Left lung (tissue), 10 donors: ENCODE data around the gene PBRM1. TPM values are rescaled to one million over a fixed set of nuclear protein-coding genes. Genes with fewer than 3 reads are reported as not detected.
A peak's percentile ranks its signal among the peaks of the same experiment; 100 is the strongest.

Experiments used
- ATAC-seq: fragments of 200-7000 bp; cut with Tn5 transposase; one replicate; pipeline ENCODE4 v1.9.1; 2020; ENCODE audit warnings: moderate library complexity
- DNase-seq, 4 donors: peaks; one replicate each; pipeline ENCODE4 v3.0.0-alpha.2; 2013 to 2020
- H3K27ac ChIP-seq, 2 donors: fragments of 200-600 bp; sonication (generic) in 1 of 2; one replicate each; pipeline versions ENCODE4 v1.5.0 to v1.8.0; 2020 to 2021
- H3K27me3 ChIP-seq, 2 donors: fragments of 200-600 bp; sonication (generic) in 1 of 2; one replicate each; pipeline versions ENCODE4 v1.5.0 to v1.8.0; 2020 to 2021
- H3K36me3 ChIP-seq, 2 donors: fragments of 200-600 bp; sonication (generic) in 1 of 2; one replicate each; pipeline versions ENCODE4 v1.5.0 to v1.8.0; 2020 to 2021
- H3K4me1 ChIP-seq, 2 donors: fragments of 200-600 bp; one replicate each; pipeline ENCODE4 v1.8.0; 2021
- H3K4me3 ChIP-seq, 2 donors: fragments of 200-600 bp; sonication (generic) in 1 of 2; one replicate each; pipeline versions ENCODE4 v1.5.0 to v1.8.0; 2020 to 2021; ENCODE audit warnings: mild to moderate bottlenecking in 1 of 2
- H3K9me3 ChIP-seq, 2 donors: fragments of 200-600 bp; sonication (generic) in 1 of 2; one replicate each; pipeline versions ENCODE4 v1.5.0 to v1.8.0; 2020 to 2021
- CTCF ChIP-seq, 2 donors: fragments of 200-600 bp; sonication (generic) in 1 of 2; IDR thresholded peaks; one replicate each; pipeline versions ENCODE4 v1.5.0 to v1.8.0; 2021; ENCODE audit warnings: antibody characterized with exemption in 2 of 2
- intact Hi-C, 2 donors: fragments of 100-400 bp; cut with DNase I; formaldehyde crosslinking; loops; one replicate each; pipeline versions ENCODE4 v1.11.2 to v1.14.2; 2022
- polyA plus RNA-seq, 6 donors: library from polyadenylated mRNA; unstranded; fragments of 120-200 nt; gene quantifications; one replicate each; pipeline ENCODE4 v1.2.1, GENCODE V29; 2013; ENCODE audit not compliant: insufficient read length in 6 of 6
- total RNA-seq, 2 donors: library from RNA; stranded (reverse); fragmentation: NEBNext Ultra II Directional; extraction: Animal tissue kit (Norgen Biotek cat#: 25700); gene quantifications; one replicate each; pipeline ENCODE4 v1.2.1, GENCODE V29; 2021
- donor health status: DM: no; HTN: yes; CAD: no.
- donor health status: DM: no; HTN: no; CAD: no.

The PBRM1 gene
- total and polyA plus RNA-seq, 8 donors = 62.2 to 79.8 (median 65.8) TPM

- H3K27ac ChIP-seq = peak overlapping the region; percentile 15 to 89
- intact Hi-C loops = loop anchor here in 1 of 2 donors (10.0 kb wide), 1 partner anchor 71 kb away; no protein-coding TSS in a partner anchor
- no peak for ATAC-seq
- peaks cover 0 to 3% of the 10 kb centered on the region in 2 donors for H3K36me3 ChIP-seq
- peaks cover 21 to 88% of the 10 kb centered on the region in 2 donors for H3K4me1 ChIP-seq
- peak in 1 of 4 donors; percentile 51 for DNase-seq
- no peak for TF ChIP-seq CTCF (IDR thresholded peaks at IDR 0.05)
- H3K4me3 ChIP-seq = peak overlapping the region in 1 of 2 donors; percentile 80
- H3K27me3 ChIP-seq = peaks cover 0 to 31% of the 10 kb centered on the region in 2 donors
- no peaks in the 10 kb centered on the region for H3K9me3 ChIP-seq
Observed at GRCh38 chr3:52535411-52536111, 150.2 kb downstream of the PBRM1 start.

GRCh38 chr3:52534281-52535183 lies 151.2 kb downstream of the PBRM1 start:
- H3K36me3 ChIP-seq = no peaks in the 10 kb centered on the region
- H3K27me3 ChIP-seq = peaks cover 0 to 31% of the 10 kb centered on the region in 2 donors
- H3K4me3 ChIP-seq = peak overlapping the region; percentile 54 to 56
- intact Hi-C loops = loop anchor here in 1 of 2 donors (10.0 kb wide), 1 partner anchor 70 kb away; no protein-coding TSS in a partner anchor
- peaks cover 29 to 84% of the 10 kb centered on the region in 2 donors for H3K4me1 ChIP-seq
- ATAC-seq (no peak), DNase-seq (peak in 3 of 4 donors; percentile 19 to 83 (median 44))
- TF ChIP-seq CTCF (IDR thresholded peaks at IDR 0.05) = no peak
- H3K27ac ChIP-seq = peak overlapping the region; percentile 46 to 71
- no peaks in the 10 kb centered on the region for H3K9me3 ChIP-seq

- Histone ChIP-seq H3K27me3 (peaks cover 0 to 31% of the 10 kb centered on the region in 2 donors), H3K9me3 (no peaks in the 10 kb centered on the region), H3K4me3 (peak within 1 kb of the TSS; percentile 62 to 69), H3K27ac (peak within 1 kb of the TSS; percentile 46 to 71), H3K36me3 (peaks cover 0 to 1% of the 10 kb centered on the region in 2 donors), H3K4me1 (peaks cover 26 to 78% of the 10 kb centered on the region in 2 donors)
- TF ChIP-seq CTCF (IDR thresholded peaks at IDR 0.05) = no peak
- ATAC-seq (peak; percentile 49), DNase-seq (peak; percentile 68 to 87 (median 77))
- intact Hi-C loops = loop anchor here in 1 of 2 donors (10.0 kb wide), 1 partner anchor 69 kb away; no protein-coding TSS in a partner anchor
Observed at GRCh38 chr3:52533623-52534280, 152.0 kb downstream of the PBRM1 start, which contains the start of gene NT5DC2. NT5DC2 (minus strand) TSS chr3:52533857; CDS start chr3:52533737, 120 bp downstream.

- peak overlapping the region; percentile 62 to 69 for H3K4me3 ChIP-seq
- intact Hi-C loops = loop anchor here in 1 of 2 donors (10.0 kb wide), 1 partner anchor 68 kb away; no protein-coding TSS in a partner anchor
- H3K9me3 ChIP-seq = no peaks in the 10 kb centered on the region
- peaks cover 19 to 71% of the 10 kb centered on the region in 2 donors for H3K4me1 ChIP-seq
- ATAC-seq = no peak
- no peak for TF ChIP-seq CTCF (IDR thresholded peaks at IDR 0.05)
- peak in 2 of 4 donors; percentile 44 to 85 for DNase-seq
- peak overlapping the region; percentile 23 to 53 for H3K27ac ChIP-seq
- H3K27me3 ChIP-seq = peaks cover 0 to 31% of the 10 kb centered on the region in 2 donors
- peaks cover 0 to 8% of the 10 kb centered on the region in 2 donors for H3K36me3 ChIP-seq
Observed at GRCh38 chr3:52532838-52533622, 152.7 kb downstream of the PBRM1 start.
